Activated T-helper 1 cell treated with anti-CD3 and anti-CD28 coated beads, Interleukin-12 subunit alpha, Interleukin-12 subunit beta, Interleukin-2, Interleukin-4 antibody, amounts not matched to agents 30 ng/mL and 10 ng/mL and 1 ng/mL, durations not matched to agents 14 hours and 24 hours and 36 hours (primary cell): Measurements from ENCODE around the gene TGFB2. TPM values are rescaled to one million over a fixed set of nuclear protein-coding genes. Genes with fewer than 3 reads are reported as not detected.

ENCODE experiments used
- DNase-seq: peaks from one replicate; pipeline ENCODE4 v3.0.0; 2021; ENCODE audit warnings: low spot score
- H3K27ac Mint-ChIP-seq: one replicate; pipeline ENCODE4 v1.8.0; 2021; ENCODE audit warnings: mild to moderate bottlenecking, mixed read lengths
- H3K27me3 Mint-ChIP-seq: one replicate; pipeline ENCODE4 v1.8.0; 2022; ENCODE audit warnings: mild to moderate bottlenecking, moderate library complexity, mixed read lengths; ENCODE audit not compliant: insufficient read depth
- H3K36me3 Mint-ChIP-seq: one replicate; pipeline ENCODE4 v1.8.0; 2021; ENCODE audit warnings: low read depth, mixed read lengths
- H3K4me1 Mint-ChIP-seq: one replicate; pipeline ENCODE4 v1.8.0; 2021; ENCODE audit warnings: low read depth, mixed read lengths
- H3K4me3 Mint-ChIP-seq: one replicate; pipeline ENCODE4 v1.8.0; 2021; ENCODE audit warnings: mild to moderate bottlenecking, moderate library complexity, mixed read lengths
- H3K9me3 Mint-ChIP-seq: one replicate; pipeline ENCODE4 v1.8.0; 2021; ENCODE audit warnings: mixed read lengths
- intact Hi-C: fragments of 100-400 bp; cut with micrococcal nuclease; formaldehyde crosslinking; loops from one replicate; pipeline ENCODE4 v1.15.1; 2024
- total RNA-seq: library from RNA; stranded (reverse); gene quantifications from 2 replicates; pipeline ENCODE4 v1.2.3, GENCODE V29; 2022

The TGFB2 gene
- total RNA-seq, 1 donor from 2014 or later = not detected

GRCh38 chr1:218353656-218354055 lies 8.5 kb downstream of the TGFB2 start:
- Mint-ChIP-seq H3K27me3 (peaks cover 33% of the 10 kb centered on the region), H3K9me3 (no peaks in the 10 kb centered on the region), H3K27ac (no peak overlapping the region), H3K36me3 (no peaks in the 10 kb centered on the region), H3K4me1 (peaks cover 11% of the 10 kb centered on the region), H3K4me3 (no peak overlapping the region)
- intact Hi-C loops = no loop called here
- no peak for DNase-seq

GRCh38 chr1:218355278-218355677 lies 10.1 kb downstream of the TGFB2 start:
- peaks cover 24% of the 10 kb centered on the region for H3K27me3 Mint-ChIP-seq
- no peak overlapping the region for H3K4me3 Mint-ChIP-seq
- DNase-seq = no peak
- H3K36me3 Mint-ChIP-seq = no peaks in the 10 kb centered on the region
- intact Hi-C loops = no loop called here
- H3K27ac Mint-ChIP-seq = no peak overlapping the region
- H3K9me3 Mint-ChIP-seq = no peaks in the 10 kb centered on the region
- H3K4me1 Mint-ChIP-seq = peaks cover 11% of the 10 kb centered on the region

- no peak for DNase-seq
- intact Hi-C loops = no loop called here
- Mint-ChIP-seq H3K27me3 (peaks cover 17% of the 10 kb centered on the region), H3K36me3 (no peaks in the 10 kb centered on the region), H3K27ac (no peak overlapping the region), H3K4me3 (no peak overlapping the region), H3K4me1 (no peaks in the 10 kb centered on the region), H3K9me3 (no peaks in the 10 kb centered on the region)
Observed at GRCh38 chr1:218357211-218357892, 12.2 kb downstream of the TGFB2 start.

GRCh38 chr1:218357893-218358232 lies 12.7 kb downstream of the TGFB2 start:
- peaks cover 16% of the 10 kb centered on the region for H3K27me3 Mint-ChIP-seq
- no peaks in the 10 kb centered on the region for H3K4me1 Mint-ChIP-seq
- H3K27ac Mint-ChIP-seq = no peak overlapping the region
- H3K4me3 Mint-ChIP-seq = no peak overlapping the region
- intact Hi-C loops = no loop called here
- no peaks in the 10 kb centered on the region for H3K36me3 Mint-ChIP-seq
- H3K9me3 Mint-ChIP-seq = no peaks in the 10 kb centered on the region
- DNase-seq = no peak

- Mint-ChIP-seq H3K36me3 (no peaks in the 10 kb centered on the region), H3K27ac (no peak overlapping the region), H3K27me3 (peaks cover 6% of the 10 kb centered on the region), H3K9me3 (no peaks in the 10 kb centered on the region), H3K4me1 (no peaks in the 10 kb centered on the region), H3K4me3 (no peak overlapping the region)
- intact Hi-C loops = no loop called here
- DNase-seq = no peak
Observed at GRCh38 chr1:218361298-218362065, 16.3 kb downstream of the TGFB2 start.

- no peak overlapping the region for H3K4me3 Mint-ChIP-seq
- H3K27me3 Mint-ChIP-seq = peaks cover 6% of the 10 kb centered on the region
- intact Hi-C loops = no loop called here
- no peak for DNase-seq
- H3K9me3 Mint-ChIP-seq = no peaks in the 10 kb centered on the region
- no peaks in the 10 kb centered on the region for H3K4me1 Mint-ChIP-seq
- H3K36me3 Mint-ChIP-seq = no peaks in the 10 kb centered on the region
- H3K27ac Mint-ChIP-seq = no peak overlapping the region
Observed at GRCh38 chr1:218362418-218363076, 17.4 kb downstream of the TGFB2 start.

GRCh38 chr1:218363141-218363540 lies 18.0 kb downstream of the TGFB2 start:
- H3K4me3 Mint-ChIP-seq = no peak overlapping the region
- DNase-seq = no peak
- no peak overlapping the region for H3K27ac Mint-ChIP-seq
- H3K4me1 Mint-ChIP-seq = no peaks in the 10 kb centered on the region
- no peaks in the 10 kb centered on the region for H3K9me3 Mint-ChIP-seq
- intact Hi-C loops = no loop called here
- no peaks in the 10 kb centered on the region for H3K36me3 Mint-ChIP-seq
- peaks cover 6% of the 10 kb centered on the region for H3K27me3 Mint-ChIP-seq

GRCh38 chr1:218364028-218364710 lies 19.0 kb downstream of the TGFB2 start:
- Mint-ChIP-seq H3K27ac (no peak overlapping the region), H3K9me3 (no peaks in the 10 kb centered on the region), H3K4me1 (no peaks in the 10 kb centered on the region), H3K27me3 (peaks cover 4% of the 10 kb centered on the region), H3K4me3 (no peak overlapping the region), H3K36me3 (no peaks in the 10 kb centered on the region)
- no peak for DNase-seq
- intact Hi-C loops = no loop called here

- Mint-ChIP-seq H3K4me3 (no peak overlapping the region), H3K9me3 (no peaks in the 10 kb centered on the region), H3K4me1 (no peaks in the 10 kb centered on the region), H3K27ac (no peak overlapping the region), H3K36me3 (no peaks in the 10 kb centered on the region), H3K27me3 (peaks cover 6% of the 10 kb centered on the region)
- intact Hi-C loops = no loop called here
- no peak for DNase-seq
Observed at GRCh38 chr1:218365226-218365999, 20.3 kb downstream of the TGFB2 start.

- no peaks in the 10 kb centered on the region for H3K36me3 Mint-ChIP-seq
- H3K9me3 Mint-ChIP-seq = no peaks in the 10 kb centered on the region
- no peaks in the 10 kb centered on the region for H3K4me1 Mint-ChIP-seq
- intact Hi-C loops = no loop called here
- no peak for DNase-seq
- no peak overlapping the region for H3K27ac Mint-ChIP-seq
- H3K27me3 Mint-ChIP-seq = peaks cover 7% of the 10 kb centered on the region
- no peak overlapping the region for H3K4me3 Mint-ChIP-seq
Observed at GRCh38 chr1:218366322-218367052, 21.4 kb downstream of the TGFB2 start.

GRCh38 chr1:218367118-218367517 lies 22.0 kb downstream of the TGFB2 start:
- Mint-ChIP-seq H3K9me3 (no peaks in the 10 kb centered on the region), H3K27me3 (peaks cover 13% of the 10 kb centered on the region), H3K4me3 (no peak overlapping the region), H3K27ac (no peak overlapping the region), H3K36me3 (no peaks in the 10 kb centered on the region), H3K4me1 (no peaks in the 10 kb centered on the region)
- intact Hi-C loops = no loop called here
- no peak for DNase-seq

- Mint-ChIP-seq H3K9me3 (no peaks in the 10 kb centered on the region), H3K36me3 (no peaks in the 10 kb centered on the region), H3K4me3 (no peak overlapping the region), H3K4me1 (no peaks in the 10 kb centered on the region), H3K27me3 (peaks cover 18% of the 10 kb centered on the region), H3K27ac (no peak overlapping the region)
- DNase-seq = no peak
- intact Hi-C loops = no loop called here
Observed at GRCh38 chr1:218368686-218369085, 23.6 kb downstream of the TGFB2 start.
